Measurements from ENCODE around the gene DSCAML1. TPM values are rescaled to one million over a fixed set of nuclear protein-coding genes. Genes with fewer than 3 reads are reported as not detected.

Gene DSCAML1
- total RNA-seq, 4 donors from 2014 or later = 0.54 to 1.8 (median 0.99) TPM

DNA sequence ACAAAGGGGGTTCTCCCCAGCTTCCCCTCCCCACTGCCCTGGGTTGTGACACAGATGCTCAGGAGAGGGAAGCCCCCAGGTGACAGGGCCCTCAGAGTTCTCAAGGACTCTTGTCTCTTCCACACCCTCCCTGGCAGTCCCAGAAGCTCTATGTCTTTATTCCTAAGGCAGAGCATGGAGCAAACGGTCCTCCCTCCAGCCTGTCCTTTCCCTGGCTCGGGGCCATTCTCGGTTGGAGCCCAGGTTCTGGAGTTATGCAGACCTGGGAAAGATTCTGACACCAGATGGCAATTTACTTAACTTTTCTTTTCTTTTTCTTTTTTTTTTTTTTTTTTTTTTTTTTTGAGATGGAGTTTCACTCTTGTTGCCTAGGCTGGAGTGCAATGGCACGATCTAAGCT lies 282.8 kb downstream of the DSCAML1 start:
- TF ChIP-seq POLR2A (IDR thresholded peaks at IDR 0.05) (no peak), CTCF (IDR thresholded peaks at IDR 0.05) (no peak)
- Histone ChIP-seq H3K4me1 (peaks cover 21 to 28% of the 10 kb centered on the region in 2 donors), H3K36me3 (no peaks in the 10 kb centered on the region), H3K27me3 (no peaks in the 10 kb centered on the region), H3K9me3 (no peaks in the 10 kb centered on the region), H3K4me3 (replicated peaks in 1 of 3) (no peak overlapping the region), H3K27ac (no peak overlapping the region)
- intact Hi-C loops (cut with DNase I) = no loop called here
- DNase-seq = no peak
- 85 to 87% methylated on average over 4 of the region's 4 CpGs for WGBS, 2 donors

- Histone ChIP-seq H3K36me3 (no peaks in the 10 kb centered on the region), H3K27me3 (no peaks in the 10 kb centered on the region), H3K4me3 (replicated peaks in 1 of 3) (no peak overlapping the region), H3K9me3 (no peaks in the 10 kb centered on the region), H3K27ac (no peak overlapping the region), H3K4me1 (peaks cover 18 to 26% of the 10 kb centered on the region in 2 donors)
- no peak for DNase-seq
- WGBS, 2 donors = 65 to 67% methylated on average over 5 of the region's 5 CpGs
- no peak for TF ChIP-seq POLR2A (IDR thresholded peaks at IDR 0.05)
- TF ChIP-seq CTCF (IDR thresholded peaks at IDR 0.05) = no peak
- intact Hi-C loops (cut with DNase I) = no loop called here
Observed at GRCh38 chr11:117513666-117514065, 283.4 kb downstream of the DSCAML1 start.

DNA sequence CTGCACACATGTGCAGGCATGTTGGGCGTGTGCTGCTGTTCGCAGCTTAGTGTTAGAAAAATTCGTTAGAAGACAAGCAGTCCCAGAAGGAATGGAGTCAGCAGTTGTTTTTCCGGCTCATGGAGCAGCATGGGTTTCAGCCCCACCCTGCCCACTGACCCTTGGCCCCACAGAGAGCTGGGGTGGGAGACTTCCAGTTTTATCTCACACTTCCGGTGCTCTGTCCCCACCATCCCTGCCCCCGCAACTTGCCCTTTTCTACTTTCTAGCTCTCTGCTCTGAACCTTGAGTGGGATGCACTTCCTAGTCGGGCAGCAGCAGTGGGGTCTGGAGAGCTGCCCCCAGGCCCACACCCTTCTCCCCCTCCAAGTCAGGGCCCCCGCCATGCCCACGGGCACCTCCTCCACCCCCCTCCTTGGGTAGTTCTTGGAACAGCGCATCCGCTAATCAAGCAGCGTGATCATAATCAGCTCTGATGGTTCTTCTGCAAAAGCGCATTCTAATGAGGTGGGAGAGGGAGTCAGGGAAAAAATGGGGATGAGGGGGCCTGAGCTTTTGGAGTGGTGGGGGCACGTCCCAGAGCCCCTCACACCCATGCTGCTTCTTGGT lies 285.0 kb downstream of the DSCAML1 start:
- TF ChIP-seq CTCF (IDR thresholded peaks at IDR 0.05) (no peak), POLR2A (IDR thresholded peaks at IDR 0.05) (no peak)
- H3K27me3 ChIP-seq = no peaks in the 10 kb centered on the region
- DNase-seq = no peak
- H3K9me3 ChIP-seq = no peaks in the 10 kb centered on the region
- H3K4me3 ChIP-seq (replicated peaks in 1 of 3) = no peak overlapping the region
- H3K36me3 ChIP-seq = no peaks in the 10 kb centered on the region
- intact Hi-C loops (cut with DNase I) = no loop called here
- 62 to 69% methylated on average over 14 of the region's 14 CpGs for whole genome bisulfite sequencing, 2 donors
- no peak overlapping the region for H3K27ac ChIP-seq
- peaks cover 18 to 26% of the 10 kb centered on the region in 2 donors for H3K4me1 ChIP-seq

- no peak for TF ChIP-seq POLR2A (IDR thresholded peaks at IDR 0.05)
- H3K9me3 ChIP-seq = no peaks in the 10 kb centered on the region
- no peak overlapping the region for H3K4me3 ChIP-seq (replicated peaks in 1 of 3)
- H3K4me1 ChIP-seq = peaks cover 18 to 26% of the 10 kb centered on the region in 2 donors
- intact Hi-C loops (cut with DNase I) = no loop called here
- H3K27me3 ChIP-seq = no peaks in the 10 kb centered on the region
- H3K27ac ChIP-seq = no peak overlapping the region
- 38 to 59% methylated on average over 5 to 8 of the region's 8 CpGs for WGBS, 2 donors
- H3K36me3 ChIP-seq = no peaks in the 10 kb centered on the region
- peak; percentile 39 to 52 for DNase-seq
Observed at GRCh38 chr11:117511483-117511930, 285.5 kb downstream of the DSCAML1 start.

DNA sequence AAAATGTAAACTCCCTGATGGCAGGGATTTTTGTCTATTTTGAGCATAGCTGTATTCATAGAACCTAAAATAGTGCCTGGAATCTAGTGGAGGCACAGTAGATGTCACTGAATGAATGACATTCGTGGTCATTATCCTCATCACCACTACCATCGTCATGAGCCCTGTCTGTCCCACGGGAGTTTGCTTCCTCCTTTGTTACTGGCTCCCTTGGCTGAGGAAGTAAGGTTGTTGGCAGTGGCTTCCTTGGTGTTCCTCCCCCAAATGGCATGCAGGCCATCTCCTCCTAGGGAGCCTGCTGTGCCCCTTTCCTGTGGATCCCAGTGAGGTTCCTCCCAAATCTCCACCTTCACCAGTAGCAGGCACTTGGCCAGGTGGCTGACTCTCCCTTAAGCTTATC lies 286.4 kb downstream of the DSCAML1 start:
- H3K27ac ChIP-seq = no peak overlapping the region
- no peaks in the 10 kb centered on the region for H3K27me3 ChIP-seq
- TF ChIP-seq CTCF (IDR thresholded peaks at IDR 0.05) = no peak
- no peak for TF ChIP-seq POLR2A (IDR thresholded peaks at IDR 0.05)
- WGBS, 2 donors = 76 to 77% methylated on average over 3 of the region's 3 CpGs
- no peak overlapping the region for H3K4me3 ChIP-seq (replicated peaks in 1 of 3)
- H3K4me1 ChIP-seq = peaks cover 18 to 26% of the 10 kb centered on the region in 2 donors
- no peaks in the 10 kb centered on the region for H3K9me3 ChIP-seq
- H3K36me3 ChIP-seq = no peaks in the 10 kb centered on the region
- intact Hi-C loops (cut with DNase I) = no loop called here
- DNase-seq = no peak
